ENCODE data around the gene ATG2A.

The ATG2A gene

DNA sequence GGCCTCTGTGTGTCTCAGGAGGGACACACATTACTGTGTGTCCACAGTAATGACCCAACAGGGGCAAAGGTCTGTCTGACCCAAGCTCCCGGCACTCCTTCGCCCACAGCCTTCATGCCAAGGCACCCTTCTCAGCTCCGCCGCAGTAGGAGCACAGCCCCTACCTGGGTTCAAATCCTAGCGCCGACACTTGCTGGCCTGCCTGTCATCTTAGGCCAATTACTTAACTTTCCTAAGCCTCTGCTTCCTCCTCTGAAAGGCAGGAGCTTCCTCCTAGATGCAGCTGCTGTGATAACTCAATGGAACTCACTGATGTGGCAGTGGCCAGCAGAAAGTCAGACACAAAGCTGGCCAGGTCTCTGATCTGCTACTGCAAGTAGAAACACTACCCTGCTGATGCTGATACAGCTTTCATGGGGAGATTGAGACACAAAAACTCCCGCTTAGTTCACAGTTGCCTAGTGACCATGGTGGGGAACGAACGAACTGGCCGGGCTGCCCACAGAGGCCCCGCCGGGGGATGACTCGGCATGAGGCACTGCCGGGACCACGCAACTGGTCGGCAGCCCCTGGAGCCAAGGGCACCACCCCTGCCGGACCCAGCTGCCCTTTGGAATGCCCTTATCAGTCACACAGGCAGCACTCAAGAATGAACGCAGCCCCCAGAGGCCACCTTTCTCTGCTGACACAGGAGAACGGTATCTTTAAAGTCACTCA is 46.7 kb downstream of the ATG2A start:
- DNase-seq (ENCODE audit: low read depth, low spot score), result no peak

DNA sequence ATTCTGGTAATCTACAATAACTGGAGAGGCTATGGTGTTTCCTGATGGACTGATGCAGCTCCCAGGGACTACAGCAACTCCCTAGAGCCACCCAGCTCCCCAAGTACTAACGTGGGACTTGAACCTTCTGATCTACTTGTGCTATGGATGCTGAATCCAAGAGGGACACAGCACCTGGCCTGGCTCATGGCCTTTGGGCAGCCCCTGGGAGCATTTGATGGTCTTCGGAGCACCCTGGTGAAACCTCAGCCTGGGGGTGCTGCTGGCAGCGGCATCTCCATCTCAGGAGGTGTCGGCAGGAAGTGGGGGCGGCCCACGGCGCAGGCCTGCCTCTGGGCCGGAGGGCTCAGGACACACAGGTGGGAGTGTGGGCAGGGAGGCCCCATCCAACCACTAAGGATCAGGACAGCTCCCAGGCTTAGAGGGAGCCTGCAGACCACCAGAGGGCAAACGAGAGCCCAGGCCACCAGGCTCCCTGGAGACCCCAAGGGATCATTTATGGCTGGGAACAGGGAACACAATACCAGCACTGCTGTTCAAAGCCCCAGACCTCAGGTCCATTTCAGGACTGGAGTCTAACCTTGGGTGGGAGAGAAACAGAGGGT is 47.3 kb downstream of the ATG2A start:
- no peak for DNase-seq (ENCODE audit: low read depth, low spot score)

DNA sequence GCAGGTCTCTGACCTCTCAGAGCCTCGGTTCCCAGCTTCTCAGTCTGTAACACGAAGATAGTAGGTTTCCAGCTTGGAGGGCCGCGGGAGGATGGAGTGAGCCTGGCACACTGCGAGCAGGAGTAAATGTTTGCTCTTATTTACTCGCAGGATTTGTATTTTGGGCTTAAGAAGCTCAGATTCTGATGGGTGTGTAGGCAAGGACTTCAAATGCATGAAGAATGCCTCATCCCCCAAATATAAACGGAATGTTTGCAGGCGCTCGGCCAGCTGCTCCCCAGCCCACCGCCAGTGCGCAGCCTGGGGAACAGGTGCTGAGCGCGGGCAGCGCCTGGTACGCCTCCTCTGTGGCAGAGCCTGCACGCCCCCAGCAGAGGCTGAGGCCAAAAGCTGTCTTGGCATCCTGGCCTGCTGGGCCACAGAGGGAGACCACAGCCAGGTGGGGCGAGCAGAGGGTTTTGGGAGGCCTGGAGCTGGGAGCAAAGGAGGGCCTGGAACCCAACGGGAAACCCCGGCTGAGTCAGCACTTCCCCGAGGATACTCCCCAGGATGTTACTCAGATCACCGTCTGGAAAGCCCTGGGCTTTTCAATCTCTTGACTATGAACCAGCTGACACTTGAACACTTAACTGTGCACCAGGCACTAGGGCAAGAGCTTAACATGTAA is 48.0 kb downstream of the ATG2A start:
- no peak for DNase-seq (ENCODE audit: low read depth, low spot score)

DNA sequence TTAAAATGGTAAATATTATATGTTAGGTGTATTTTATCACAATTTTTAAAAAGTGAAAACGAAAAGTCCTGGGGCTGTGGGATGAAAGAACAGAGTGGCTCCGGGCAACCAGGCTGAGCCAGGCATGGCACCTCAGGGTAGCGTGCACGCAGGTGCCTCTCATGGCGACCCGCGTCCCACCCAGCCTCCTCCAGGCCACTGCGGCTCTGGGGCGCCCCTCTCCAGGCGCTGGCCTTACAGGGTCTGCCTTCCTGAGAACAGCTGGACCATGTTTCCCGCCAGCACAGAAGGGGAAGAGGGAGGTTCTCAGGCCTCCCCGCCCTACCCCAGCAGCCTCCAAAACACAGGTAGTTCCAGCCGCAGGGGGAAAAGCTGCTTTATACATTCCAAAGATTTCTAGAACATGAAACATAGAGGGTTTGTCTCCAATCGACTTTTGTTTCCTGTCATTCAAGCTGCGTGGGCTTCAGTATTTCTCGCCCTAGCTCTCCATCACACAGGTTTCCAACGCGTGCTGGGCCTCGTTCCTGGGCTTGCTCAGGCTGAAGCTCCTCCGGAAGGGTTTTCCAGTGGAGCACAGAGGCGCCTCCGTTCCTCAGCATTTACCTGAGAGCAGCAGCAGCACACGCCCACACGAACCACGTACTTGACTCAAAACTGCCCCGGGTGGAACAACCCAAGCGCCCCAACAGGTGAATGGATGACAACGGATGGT is 49.1 kb downstream of the ATG2A start:
- DNase-seq (ENCODE audit: low read depth, low spot score), result no peak

DNA sequence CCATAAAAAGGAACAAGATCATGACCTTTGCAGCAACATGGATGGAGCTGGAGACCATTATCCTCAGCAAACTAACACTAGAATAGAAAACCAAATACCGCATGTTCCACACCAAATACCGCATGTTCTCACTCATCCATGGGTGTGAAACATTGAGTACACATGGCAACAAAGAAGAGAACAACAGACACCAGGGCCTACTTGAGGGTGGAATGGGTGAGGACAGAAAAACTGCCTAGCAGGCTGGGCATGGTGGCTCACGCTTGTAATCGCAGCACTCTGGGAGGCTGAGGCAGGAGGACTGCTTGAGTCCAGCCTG is 50.9 kb downstream of the ATG2A start:
- no peak for DNase-seq (ENCODE audit: low read depth, low spot score)

DNA sequence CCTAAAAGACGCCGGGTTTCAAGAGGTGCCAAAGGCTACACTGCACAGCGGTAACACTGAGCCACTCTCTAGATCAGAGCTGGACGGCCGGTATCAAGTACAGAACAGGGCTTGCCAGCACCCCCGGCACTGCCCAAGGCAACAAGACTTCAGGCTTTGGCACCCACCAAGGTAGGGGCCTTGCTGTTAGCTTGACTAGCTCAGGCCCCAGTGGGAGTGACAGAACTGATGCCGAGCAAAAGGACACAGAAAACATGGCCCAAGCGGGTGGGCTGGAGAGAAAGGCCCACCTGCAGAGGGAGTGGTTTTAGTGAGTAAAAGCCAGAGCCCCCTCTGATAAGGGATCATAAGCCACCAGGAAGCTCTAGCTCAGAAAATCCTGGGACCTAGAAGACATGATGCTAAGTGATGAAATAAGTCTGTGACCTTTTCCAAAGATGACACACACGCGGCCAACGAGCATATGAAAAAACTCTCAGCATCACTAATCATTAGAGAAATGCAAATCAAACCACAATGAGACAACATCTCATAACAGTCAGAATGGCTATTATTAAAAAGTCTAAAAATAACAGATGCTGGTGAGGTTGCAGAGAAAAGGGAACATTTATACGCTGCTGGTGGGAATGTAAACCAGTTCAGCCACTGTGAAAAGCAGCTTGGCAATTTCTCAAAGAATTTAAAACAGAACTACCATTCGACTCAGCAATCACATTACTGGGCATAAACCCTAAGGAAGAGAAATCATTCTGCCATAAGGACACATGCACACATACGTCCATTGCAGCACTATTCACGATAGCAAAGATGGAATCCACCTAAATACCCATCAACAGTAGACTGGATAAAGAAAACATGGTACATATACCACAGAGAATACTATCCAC is 51.5 kb downstream of the ATG2A start:
- DNase-seq (ENCODE audit: low read depth, low spot score), result no peak

DNA sequence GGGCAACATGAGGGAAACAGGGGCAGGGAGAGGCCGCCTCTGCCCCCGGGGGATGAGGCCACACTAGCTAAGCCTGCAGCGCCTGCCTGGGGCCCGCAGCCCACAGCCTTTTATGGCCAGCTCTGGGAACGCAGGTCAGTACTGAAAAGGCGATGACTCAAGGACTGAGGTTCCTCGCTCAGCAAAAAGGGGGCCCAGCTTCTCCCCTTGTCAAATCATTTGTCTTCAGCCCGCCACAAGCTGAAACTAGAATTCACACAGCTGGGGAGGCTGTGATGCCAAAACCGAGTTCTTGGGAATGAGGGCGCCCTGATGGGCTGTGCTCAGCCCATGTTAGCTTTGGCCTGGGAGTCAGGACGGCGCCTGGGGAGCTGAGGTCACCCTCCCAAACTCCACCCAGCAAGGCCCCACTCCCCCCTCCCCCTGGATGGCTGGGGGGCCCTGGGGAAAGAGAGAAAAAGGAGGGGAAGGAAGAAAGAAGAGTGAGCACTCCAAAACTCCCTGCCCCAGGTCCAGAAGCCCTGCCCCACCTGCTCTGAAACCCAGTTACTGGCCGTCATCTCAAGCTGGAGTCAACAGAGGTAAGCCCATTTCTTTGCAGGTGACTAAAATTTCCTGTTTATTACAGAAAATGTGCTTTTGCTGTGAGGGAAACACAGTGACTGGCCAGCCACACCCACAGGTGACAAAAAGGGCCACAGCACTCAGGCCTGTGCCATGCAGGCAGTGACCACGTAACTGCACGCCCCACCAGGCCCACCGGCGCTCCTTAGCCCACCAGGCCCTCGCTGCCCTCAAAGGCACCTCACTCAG is 52.3 kb downstream of the ATG2A start:
- no peak for DNase-seq (ENCODE audit: low read depth, low spot score)

DNA sequence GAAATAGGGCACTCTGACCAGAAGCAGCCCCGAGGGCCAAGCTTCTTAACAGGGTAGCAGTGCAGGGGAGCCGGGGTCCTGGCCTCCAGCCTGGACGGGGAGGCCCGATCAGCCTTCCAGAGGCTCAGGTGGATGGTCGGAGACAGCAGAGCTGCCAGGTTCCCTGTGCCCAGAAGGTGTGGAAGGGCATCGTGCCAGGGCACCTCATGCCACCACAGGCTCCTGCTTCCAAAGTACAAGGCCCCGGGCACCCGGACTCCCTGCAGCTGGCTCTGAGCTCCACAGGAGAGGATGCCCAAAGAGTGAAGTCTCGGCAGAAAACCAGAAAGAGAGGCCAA is 52.9 kb downstream of the ATG2A start:
- DNase-seq (ENCODE audit: low read depth, low spot score), result no peak

DNA sequence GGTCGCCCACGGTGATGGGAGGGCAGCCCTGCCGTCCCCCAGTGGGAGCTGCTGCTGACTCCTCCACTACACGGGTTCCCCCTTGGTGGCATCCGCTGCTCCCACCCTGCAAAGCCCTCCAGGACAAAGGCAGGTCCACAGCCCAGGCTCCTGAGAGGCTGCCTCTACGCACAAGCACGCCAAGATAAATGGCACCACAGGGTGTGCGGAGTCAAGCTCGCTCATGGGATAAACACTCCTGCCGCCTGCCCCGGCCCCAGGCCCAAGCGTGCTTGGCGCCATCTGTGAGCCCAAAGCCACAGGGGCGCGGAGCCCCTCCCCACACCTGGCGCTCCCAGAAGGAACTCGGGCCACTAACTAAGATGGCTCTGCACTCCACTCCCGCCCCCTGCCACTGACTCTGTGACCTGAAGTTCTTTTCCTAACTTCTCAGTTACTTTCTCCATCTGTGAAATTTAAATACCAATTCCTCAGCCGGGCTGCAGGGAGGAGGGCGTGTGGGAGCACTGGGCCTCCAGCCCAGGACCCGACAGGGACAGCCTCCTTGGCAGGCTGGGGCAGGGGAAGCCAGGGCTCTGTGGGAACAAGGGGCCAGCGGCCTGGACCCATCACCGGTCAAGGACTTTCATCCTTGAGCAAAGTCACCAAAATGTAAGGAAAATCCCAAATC is 53.5 kb downstream of the ATG2A start:
- DNase-seq (ENCODE audit: low read depth, low spot score), result no peak

DNA sequence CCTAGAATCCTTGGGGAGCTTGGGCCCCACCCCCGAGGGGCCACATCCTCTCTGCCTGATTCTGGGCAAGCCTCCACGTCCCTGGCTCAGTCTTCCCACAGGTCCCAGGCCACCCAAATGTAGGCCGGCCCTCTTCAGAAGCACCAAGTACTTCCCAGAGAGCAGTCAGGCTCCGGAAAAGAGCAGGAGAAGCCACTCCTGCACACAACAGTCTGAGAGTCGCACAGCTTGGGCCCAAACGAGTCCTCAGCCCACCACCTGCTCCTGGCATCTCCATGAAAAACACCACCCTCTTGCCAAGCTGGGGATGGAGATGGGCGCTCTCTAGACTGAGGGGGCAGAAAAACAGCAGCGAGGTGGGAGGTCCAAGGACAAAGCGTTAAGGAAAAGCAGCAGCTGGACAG is 54.0 kb downstream of the ATG2A start:
- no peak for DNase-seq (ENCODE audit: low read depth, low spot score)

DNA sequence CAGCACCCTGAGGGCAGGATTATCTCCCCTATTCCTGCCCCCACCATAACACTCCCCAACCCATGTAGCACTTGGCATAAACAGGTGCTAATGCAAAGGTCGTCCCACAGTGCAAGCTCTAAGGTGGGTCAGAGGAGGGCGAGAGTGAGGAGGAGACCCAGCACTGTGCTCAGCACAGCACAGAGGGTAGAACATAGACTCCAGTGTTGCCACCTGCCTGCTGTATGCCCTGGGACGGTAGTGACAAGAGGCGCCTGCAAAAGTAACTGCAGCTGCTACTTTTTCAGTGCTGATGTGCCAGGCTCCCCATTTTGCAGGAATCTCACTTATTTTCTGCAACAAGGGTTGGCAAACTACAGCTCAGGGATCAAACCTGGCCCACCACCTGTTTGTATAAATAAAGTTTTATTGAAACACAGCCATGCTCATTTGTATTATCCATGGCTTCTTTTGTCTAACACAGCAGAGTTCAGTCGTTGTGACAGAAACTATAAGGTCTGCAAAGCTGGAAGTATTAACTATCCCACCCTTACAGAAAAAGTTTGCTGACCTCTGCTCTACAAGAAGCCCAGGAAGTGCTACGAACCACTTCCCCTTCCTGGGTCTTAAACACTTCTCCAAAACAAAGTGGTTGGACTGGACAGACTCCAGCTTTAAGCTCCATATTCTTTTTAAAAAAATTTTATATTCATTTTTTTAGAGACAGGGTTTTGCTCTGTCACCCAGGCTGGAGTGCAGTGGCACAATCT is 55.6 kb downstream of the ATG2A start:
- DNase-seq (ENCODE audit: low read depth, low spot score), result no peak

DNA sequence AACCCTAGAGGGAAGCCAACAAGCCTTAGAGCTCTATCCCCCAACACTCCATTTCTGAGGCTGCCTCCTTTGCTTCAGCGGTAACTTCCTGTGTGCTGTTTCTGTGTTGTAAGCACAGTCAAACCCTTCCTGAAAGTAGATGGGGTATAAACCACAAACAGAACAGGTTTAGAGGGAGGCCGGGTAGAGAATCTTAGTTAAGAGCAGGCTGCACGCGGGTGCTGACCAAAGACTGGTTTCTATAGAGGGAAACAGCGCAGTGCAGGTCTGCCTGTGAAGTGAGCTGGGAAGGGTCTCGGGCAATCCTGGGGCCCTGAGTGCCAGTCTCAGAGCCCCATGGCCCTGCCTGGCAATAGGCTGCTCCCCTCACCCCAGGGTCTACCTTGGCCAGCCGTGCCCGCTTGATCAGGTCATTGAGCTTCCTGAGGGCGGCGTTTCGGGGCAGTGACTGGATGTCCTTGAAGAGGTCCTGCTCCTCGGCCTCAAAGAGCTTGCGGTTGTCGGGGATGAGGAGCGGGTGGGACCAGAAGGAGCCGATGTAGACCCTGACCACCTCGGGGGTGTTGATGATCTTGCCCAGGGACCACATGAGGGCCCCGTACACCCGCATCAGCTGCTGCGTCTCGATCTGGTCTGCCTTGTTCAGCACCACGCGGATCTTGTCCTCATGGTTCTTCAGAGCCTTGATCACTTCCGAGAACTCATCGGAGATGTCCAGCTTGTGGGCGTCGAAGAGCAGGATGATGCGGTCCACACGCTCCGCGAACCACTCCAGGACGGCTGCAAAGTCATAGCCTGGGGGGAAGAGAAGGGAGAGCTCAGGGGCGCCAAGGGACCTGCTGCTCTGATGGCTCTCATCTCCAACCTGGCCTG is 57.2 kb downstream of the ATG2A start:
- DNase-seq (ENCODE audit: low read depth, low spot score), result no peak

DNA sequence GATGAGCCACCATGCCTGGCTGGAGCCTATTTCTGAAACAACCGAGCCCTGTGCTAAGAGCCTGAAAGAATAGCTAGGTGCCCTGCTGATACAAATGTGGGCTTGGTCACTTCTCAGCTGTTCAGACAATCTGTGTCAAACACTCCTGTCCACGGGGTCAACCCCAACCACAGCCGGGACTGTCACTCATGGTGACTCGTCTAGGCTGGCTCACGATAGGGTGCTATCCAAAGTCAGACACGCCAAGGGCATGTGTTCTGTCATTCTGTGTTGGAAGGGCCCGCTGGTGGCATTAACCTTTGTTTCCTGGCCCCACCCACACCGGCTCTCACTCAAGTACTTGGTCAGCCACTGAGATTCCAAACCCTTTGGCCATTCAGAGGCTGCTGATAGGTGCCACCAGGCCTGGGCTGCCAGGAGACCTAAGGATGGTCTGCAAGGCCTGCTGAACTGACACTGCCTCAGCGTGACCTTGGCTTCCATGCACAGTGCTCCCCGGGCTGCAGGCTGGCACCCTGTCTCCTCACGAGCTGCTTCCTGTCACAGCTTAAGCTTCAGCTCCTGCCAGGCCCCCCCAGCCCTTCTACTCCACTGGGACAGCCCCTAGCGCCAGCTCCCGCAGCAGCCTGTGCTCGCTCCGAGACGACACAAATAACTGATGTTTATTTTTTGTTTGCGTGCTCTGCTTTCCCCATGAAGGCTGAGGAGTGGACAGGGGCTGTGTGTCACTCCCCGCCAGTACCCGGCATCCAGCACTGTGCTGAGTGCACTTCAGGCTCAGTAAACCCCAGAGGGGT is 58.3 kb downstream of the ATG2A start:
- DNase-seq (ENCODE audit: low read depth, low spot score), result no peak

DNA sequence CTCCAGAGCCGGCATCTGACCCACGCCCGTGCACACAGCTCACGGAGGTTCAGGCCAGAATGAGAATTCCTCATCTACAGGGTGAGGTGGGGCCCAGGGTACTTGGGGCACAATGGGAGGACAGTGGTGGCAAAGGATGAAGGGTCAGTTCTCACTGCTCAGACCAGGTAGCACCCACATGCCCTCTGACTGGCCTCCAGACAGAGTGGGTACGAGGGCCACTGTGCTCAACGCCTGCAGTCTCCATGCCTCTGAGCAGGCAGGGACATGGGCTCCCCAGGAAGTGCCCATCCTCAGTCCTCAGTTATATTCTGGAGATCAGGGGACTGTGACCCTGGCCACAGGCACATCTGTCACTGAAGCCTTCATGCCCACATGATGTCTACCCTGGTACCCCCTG is 59.5 kb downstream of the ATG2A start:
- DNase-seq (ENCODE audit: low read depth, low spot score), result no peak

DNA sequence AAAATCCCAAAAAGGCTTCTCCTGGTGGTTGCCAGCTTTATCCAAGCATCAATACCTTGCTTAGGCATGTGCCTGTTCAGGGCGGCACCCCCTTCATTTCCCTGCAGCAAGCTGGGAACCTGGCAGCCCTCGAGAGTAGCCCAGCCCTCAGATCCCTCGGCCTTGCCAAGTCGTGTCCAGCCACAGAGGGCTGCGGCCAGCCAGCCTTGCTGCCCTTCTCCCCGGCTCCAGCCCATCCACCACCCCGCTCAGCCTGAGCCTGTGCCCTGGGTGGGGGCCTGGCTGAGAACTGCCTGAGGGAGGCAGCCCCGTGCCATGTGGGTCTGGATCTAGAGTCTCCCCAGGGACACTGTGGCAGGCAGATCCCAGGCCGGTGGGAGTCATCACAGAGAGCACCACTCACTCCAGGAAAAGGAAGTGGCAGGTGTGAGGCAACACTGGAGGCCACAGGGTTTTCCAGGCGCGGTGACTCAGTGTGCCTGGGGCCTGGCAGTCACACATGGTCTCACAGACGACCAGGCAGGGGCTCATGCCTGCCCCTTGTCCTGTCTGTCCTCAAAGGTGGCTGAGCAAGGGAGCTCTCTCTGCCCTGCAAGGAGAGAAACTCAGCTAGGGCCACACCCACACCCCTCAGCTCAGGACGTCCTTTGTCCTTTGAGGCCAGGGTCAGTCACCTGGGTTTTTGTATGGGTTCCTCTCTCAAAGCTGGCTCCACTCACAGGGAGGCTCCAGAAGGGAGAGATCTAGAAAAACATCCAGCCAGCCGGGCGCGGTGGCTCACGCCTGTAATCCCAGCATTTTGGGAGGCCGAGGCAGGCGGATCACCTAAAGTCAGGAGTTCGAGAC is 60.4 kb downstream of the ATG2A start:
- no peak for DNase-seq (ENCODE audit: low read depth, low spot score)

DNA sequence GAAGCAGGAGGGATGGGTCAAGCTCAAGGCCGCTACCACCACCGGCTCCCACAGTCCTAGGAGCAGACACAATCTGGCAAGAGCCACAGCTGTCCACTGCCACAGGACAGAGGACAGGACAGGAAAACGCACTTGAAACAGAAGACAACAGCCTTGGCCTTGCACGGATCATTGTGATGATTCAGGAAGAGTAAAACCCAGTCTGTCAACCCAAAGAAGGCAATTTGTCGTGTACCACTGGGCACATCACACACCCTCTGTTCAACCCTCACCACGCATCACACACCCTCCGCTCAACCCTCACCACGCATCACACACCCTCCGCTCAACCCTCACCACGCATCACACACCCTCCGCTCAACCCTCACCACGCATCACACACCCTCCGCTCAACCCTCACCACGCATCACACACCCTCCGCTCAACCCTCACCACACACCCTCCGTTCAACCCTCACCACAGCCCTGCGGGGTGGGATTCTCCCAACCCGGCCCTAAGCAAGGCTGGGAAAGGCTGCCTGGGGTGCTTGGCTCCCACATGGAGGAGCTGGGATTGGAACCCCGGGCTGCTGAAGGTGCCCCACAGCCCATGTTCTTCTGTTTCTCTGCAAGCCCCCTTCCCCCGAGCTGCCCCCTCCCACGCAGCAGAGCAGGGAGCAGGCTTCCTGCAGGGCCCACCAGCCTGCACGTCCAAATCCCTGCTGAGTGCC is 61.3 kb downstream of the ATG2A start:
- no peak for DNase-seq (ENCODE audit: low read depth, low spot score)
